ENCODE measurements around the gene SPTBN4. TPM values are rescaled to one million over a fixed set of nuclear protein-coding genes. Genes with fewer than 3 reads are reported as not detected.
"Not testable (repeated sequence)": the region's sequence is repeated elsewhere in the genome, so short reads cannot be mapped to it uniquely, and the experiment has no call there.

The SPTBN4 gene
- total and polyA plus RNA-seq, 2 experiments from 2014 or later = 0.67 to 1.3 TPM

- Histone ChIP-seq H3K36me3 (replicated peaks; ENCODE audit: insufficient read depth, low read depth) (no peaks in the 10 kb centered on the region), H3K4me3 (no peak overlapping the region), H3K27me3 (no peaks in the 10 kb centered on the region), H4K20me1 (ENCODE audit: insufficient read depth, poor library complexity, severe bottlenecking) (no peaks in the 10 kb centered on the region), H3K4me2 (no peak overlapping the region), H3K79me2 (no peaks in the 10 kb centered on the region), H3K9me3 (ENCODE audit: low read depth) (no peaks in the 10 kb centered on the region), H3K27ac (no peak overlapping the region), H3K4me1 (ENCODE audit: insufficient read depth) (no peaks in the 10 kb centered on the region), H3K9me2 (replicated peaks; ENCODE audit: insufficient read depth) (no peaks in the 10 kb centered on the region), H2AFZ (no peak overlapping the region)
- 70% methylated on average over 1 of the region's 1 CpG for whole genome bisulfite sequencing (ENCODE audit: low lambda C conversion rate, missing lambda C conversion rate)
- DNase-seq (ENCODE audit: low spot score) = no peak
- no peak for TF ChIP-seq EZH2phosphoT487 (IDR thresholded peaks at IDR 0.05; ENCODE audit: low read depth, severe bottlenecking, unreplicated experiment)
- TF ChIP-seq EZH2 (IDR thresholded peaks at IDR 0.05; ENCODE audit: borderline replicate concordance) = no peak
- TF ChIP-seq CTCF (IDR thresholded peaks at IDR 0.05; ENCODE audit: poor library complexity) = no peak
Observed at GRCh38 chr19:40494191-40494838, 27.5 kb downstream of the SPTBN4 start.

- no peaks in the 10 kb centered on the region for H3K79me2 ChIP-seq
- no peaks in the 10 kb centered on the region for H3K27me3 ChIP-seq
- no peak overlapping the region for H2AFZ ChIP-seq
- no peak for DNase-seq (ENCODE audit: low spot score)
- no peaks in the 10 kb centered on the region for H3K4me1 ChIP-seq (ENCODE audit: insufficient read depth)
- no peaks in the 10 kb centered on the region for H4K20me1 ChIP-seq (ENCODE audit: insufficient read depth, poor library complexity, severe bottlenecking)
- H3K4me3 ChIP-seq = no peak overlapping the region
- no peaks in the 10 kb centered on the region for H3K9me3 ChIP-seq (ENCODE audit: low read depth)
- H3K4me2 ChIP-seq = no peak overlapping the region
- no peak overlapping the region for H3K27ac ChIP-seq
- no peaks in the 10 kb centered on the region for H3K9me2 ChIP-seq (replicated peaks; ENCODE audit: insufficient read depth)
- WGBS (ENCODE audit: low lambda C conversion rate, missing lambda C conversion rate) = 88% methylated on average over 12 of the region's 12 CpGs
- TF ChIP-seq EZH2 (IDR thresholded peaks at IDR 0.05; ENCODE audit: borderline replicate concordance) (no peak), EZH2phosphoT487 (IDR thresholded peaks at IDR 0.05; ENCODE audit: low read depth, severe bottlenecking, unreplicated experiment) (no peak), CTCF (IDR thresholded peaks at IDR 0.05; ENCODE audit: poor library complexity) (no peak)
- no peaks in the 10 kb centered on the region for H3K36me3 ChIP-seq (replicated peaks; ENCODE audit: insufficient read depth, low read depth)
Observed at GRCh38 chr19:40497214-40497613, 30.4 kb downstream of the SPTBN4 start.

DNA sequence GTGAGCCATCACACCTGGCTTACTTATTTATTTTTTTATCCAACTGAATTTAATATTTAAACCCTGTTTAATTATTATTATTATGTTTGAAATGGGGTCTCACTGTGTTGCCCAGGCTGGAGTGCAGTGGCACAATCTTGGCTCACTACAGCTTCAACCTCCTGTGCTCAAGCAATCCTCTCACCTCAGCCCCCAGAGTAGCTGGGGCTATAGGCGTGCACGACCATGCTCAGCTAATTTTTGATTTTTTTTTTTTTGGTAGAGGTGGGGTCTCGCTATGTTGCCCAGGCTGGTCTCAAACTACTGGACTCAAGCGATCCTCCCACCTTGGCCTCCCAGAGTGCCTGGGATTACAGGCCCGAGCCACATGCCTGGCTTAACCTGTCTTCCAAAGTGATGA is 32.5 kb downstream of the SPTBN4 start:
- no peaks in the 10 kb centered on the region for H3K9me3 ChIP-seq (ENCODE audit: low read depth)
- H3K4me3 ChIP-seq = no peak overlapping the region
- H3K9me2 ChIP-seq (replicated peaks; ENCODE audit: insufficient read depth) = no peaks in the 10 kb centered on the region
- H3K79me2 ChIP-seq = no peaks in the 10 kb centered on the region
- H2AFZ ChIP-seq = no peak overlapping the region
- H4K20me1 ChIP-seq (ENCODE audit: insufficient read depth, poor library complexity, severe bottlenecking) = no peaks in the 10 kb centered on the region
- DNase-seq (ENCODE audit: low spot score) = no peak
- no peaks in the 10 kb centered on the region for H3K4me1 ChIP-seq (ENCODE audit: insufficient read depth)
- TF ChIP-seq CTCF (IDR thresholded peaks at IDR 0.05; ENCODE audit: poor library complexity) (no peak), EZH2phosphoT487 (IDR thresholded peaks at IDR 0.05; ENCODE audit: low read depth, severe bottlenecking, unreplicated experiment) (no peak), EZH2 (IDR thresholded peaks at IDR 0.05; ENCODE audit: borderline replicate concordance) (no peak)
- no peak overlapping the region for H3K4me2 ChIP-seq
- no peaks in the 10 kb centered on the region for H3K27me3 ChIP-seq
- no peaks in the 10 kb centered on the region for H3K36me3 ChIP-seq (replicated peaks; ENCODE audit: insufficient read depth, low read depth)
- no peak overlapping the region for H3K27ac ChIP-seq
- WGBS (ENCODE audit: low lambda C conversion rate, missing lambda C conversion rate) = 93% methylated on average over 5 of the region's 5 CpGs

DNA sequence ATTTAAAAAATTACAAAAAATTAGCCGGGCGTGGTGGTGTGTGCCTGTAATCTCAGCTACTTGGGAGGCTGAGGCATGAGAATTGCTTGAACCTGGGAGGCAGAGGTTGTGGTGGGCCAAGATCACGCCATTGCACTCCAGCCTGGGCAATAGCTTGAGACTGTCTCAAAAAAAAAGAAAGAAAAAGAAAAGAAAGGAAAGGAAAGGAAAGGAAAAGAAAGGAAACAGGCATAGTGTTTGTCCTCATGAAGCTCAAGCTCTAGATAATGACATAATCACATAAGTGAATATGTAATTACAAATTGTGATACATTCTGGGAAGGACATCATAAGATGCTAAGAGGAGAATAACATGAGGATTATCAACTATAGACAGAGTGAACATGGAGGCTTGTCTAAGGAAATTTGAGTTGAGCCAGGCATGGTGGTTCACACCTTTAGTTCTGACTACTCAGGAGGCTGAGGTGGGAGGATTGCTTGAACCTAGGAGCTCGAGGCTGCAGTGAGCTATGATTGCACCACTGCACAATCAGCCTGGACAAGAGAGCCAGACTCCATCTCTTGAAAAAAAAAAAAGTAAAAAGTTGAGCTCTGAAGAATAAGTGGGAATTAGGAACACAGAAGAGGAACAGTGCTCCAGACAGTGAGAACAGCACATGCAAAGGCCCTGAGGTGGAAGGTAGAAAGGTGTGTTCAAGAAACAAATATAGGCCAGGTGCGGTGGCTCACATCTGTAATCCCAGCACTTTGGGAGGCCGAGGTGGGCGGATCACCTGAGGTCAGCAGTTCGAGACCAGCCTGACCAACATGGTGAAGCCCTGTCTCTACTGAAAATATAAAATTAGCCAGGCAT is 34.1 kb downstream of the SPTBN4 start:
- H3K4me2 ChIP-seq; DNase-seq (ENCODE audit: low spot score); H3K4me1 ChIP-seq (ENCODE audit: insufficient read depth); H3K9me2 ChIP-seq (replicated peaks; ENCODE audit: insufficient read depth); H3K79me2 ChIP-seq; H3K9me3 ChIP-seq (ENCODE audit: low read depth); H2AFZ ChIP-seq; H3K27ac ChIP-seq; H3K36me3 ChIP-seq (replicated peaks; ENCODE audit: insufficient read depth, low read depth); H3K27me3 ChIP-seq; H4K20me1 ChIP-seq (ENCODE audit: insufficient read depth, poor library complexity, severe bottlenecking); H3K4me3 ChIP-seq: not testable (repeated sequence)
- 86% methylated on average over 8 of the region's 8 CpGs for WGBS (ENCODE audit: low lambda C conversion rate, missing lambda C conversion rate)
